HEK293 (cell line): ENCODE results near the gene NOL4L.
A peak's percentile ranks its signal among the peaks of the same experiment; 100 is the strongest.

Source experiments
- CTCF ChIA-PET: fragments of 350-600 bp; formaldehyde crosslinking; extraction: SDS; loops from one replicate; lab custom pipeline; 2021; ENCODE audit warnings: antibody characterized with exemption; lab: Yijun Ruan, JAX
- POLR2A ChIA-PET: fragments of 300-600 bp; formaldehyde crosslinking; extraction: SDS; loops from one replicate; lab custom pipeline; 2020; ENCODE audit warnings: antibody characterized with exemption, inconsistent platforms; lab: Yijun Ruan, JAX
- H3K27ac ChIP-seq: fragments of 200-500 bp; sonication (Bioruptor generic); 2 replicates; pipeline ENCODE4 v1.5.1; 2014; ENCODE audit warnings: low read depth, low read length, control low read depth, inconsistent platforms; ENCODE audit errors: extremely low read depth
- H3K36me3 ChIP-seq, 2 experiments: fragments of 200-500 bp in 1 of 2; sonication (Bioruptor generic) in 1 of 2; 1 replicate in 1 of 2; 2 replicates in 1 of 2; pipeline ENCODE4 v1.5.1; 2014 to 2017; ENCODE audit warnings: inconsistent platforms in 2 of 2, low read length in 2 of 2; ENCODE audit not compliant: control insufficient read depth in 2 of 2, insufficient read depth in 1 of 2
- H3K4me1 ChIP-seq: fragments of 200-500 bp; sonication (Bioruptor generic); 2 replicates; pipeline ENCODE4 v1.5.1; 2014; ENCODE audit warnings: mild to moderate bottlenecking, low read length, inconsistent platforms; ENCODE audit not compliant: control insufficient read depth, insufficient read depth
- H3K4me3 ChIP-seq: 2 replicates; pipeline ENCODE4 v1.5.1; 2011; ENCODE audit warnings: low read depth, mild to moderate bottlenecking, control low read depth, low read length, moderate library complexity
- H3K9me3 ChIP-seq: fragments of 200-500 bp; sonication (Bioruptor generic); 2 replicates; pipeline ENCODE4 v1.5.1; 2014; ENCODE audit warnings: low read depth, low read length, inconsistent platforms; ENCODE audit not compliant: control insufficient read depth, insufficient read depth
- EGR2 ChIP-seq: fragments of 450-650 bp; formaldehyde crosslinking; IDR thresholded peaks from 2 replicates; pipeline ENCODE4 v1.5.1; 2016; ENCODE audit warnings: low read depth, missing biosample characterization, missing genetic modification characterization
- GLI4 ChIP-seq: fragments of 450-650 bp; formaldehyde crosslinking; IDR thresholded peaks from 2 replicates; pipeline ENCODE4 v1.5.1; 2016; ENCODE audit warnings: missing biosample characterization, missing genetic modification characterization
- HOXA7 ChIP-seq: sonication (generic); formaldehyde crosslinking; IDR thresholded peaks from 2 replicates; pipeline ENCODE4 v1.8.1; 2022; ENCODE audit warnings: missing genetic modification reagents, borderline replicate concordance
- MEIS1 ChIP-seq: sonication (generic); formaldehyde crosslinking; IDR thresholded peaks from 2 replicates; pipeline ENCODE4 v1.8.1; 2022; ENCODE audit warnings: missing genetic modification reagents, mild to moderate bottlenecking, borderline replicate concordance
- OSR2 ChIP-seq: fragments of 450-650 bp; formaldehyde crosslinking; IDR thresholded peaks from 2 replicates; pipeline ENCODE4 v1.5.1; 2016; ENCODE audit warnings: missing biosample characterization, missing genetic modification characterization
- SCRT1 ChIP-seq: fragments of 450-650 bp; formaldehyde crosslinking; IDR thresholded peaks from 2 replicates; pipeline ENCODE4 v1.5.1; 2016; ENCODE audit warnings: missing biosample characterization, missing genetic modification characterization, borderline replicate concordance
- ZNF146 ChIP-seq: fragments of 450-650 bp; formaldehyde crosslinking; IDR thresholded peaks from 2 replicates; pipeline ENCODE4 v1.5.1; 2016; ENCODE audit warnings: missing biosample characterization, missing genetic modification characterization
- ZNF16 ChIP-seq: fragments of 450-650 bp; formaldehyde crosslinking; IDR thresholded peaks from 2 replicates; pipeline ENCODE4 v1.5.1; 2016; ENCODE audit warnings: low read depth, missing biosample characterization, missing genetic modification characterization
- ZNF19 ChIP-seq: fragments of 450-650 bp; formaldehyde crosslinking; IDR thresholded peaks from 2 replicates; pipeline ENCODE4; 2016; ENCODE audit warnings: missing biosample characterization, missing genetic modification characterization, low read depth
- ZNF211 ChIP-seq: fragments of 450-650 bp; formaldehyde crosslinking; IDR thresholded peaks from 2 replicates; pipeline ENCODE4 v1.5.1; 2016; ENCODE audit warnings: low read depth, missing biosample characterization, missing genetic modification characterization
- ZNF280C ChIP-seq: fragments of 450-650 bp; formaldehyde crosslinking; IDR thresholded peaks from 2 replicates; pipeline ENCODE4 v1.5.1; 2016; ENCODE audit warnings: missing biosample characterization, missing genetic modification characterization
- ZNF311 ChIP-seq: fragments of 450-650 bp; formaldehyde crosslinking; IDR thresholded peaks from 2 replicates; pipeline ENCODE4 v1.5.1; 2017; ENCODE audit warnings: missing biosample characterization, missing genetic modification characterization, borderline replicate concordance
- ZNF324 ChIP-seq: fragments of 450-650 bp; formaldehyde crosslinking; IDR thresholded peaks from 2 replicates; pipeline ENCODE4 v1.5.1; 2016; ENCODE audit warnings: missing biosample characterization, missing genetic modification characterization
- ZNF354C ChIP-seq: fragments of 450-650 bp; formaldehyde crosslinking; IDR thresholded peaks from 2 replicates; pipeline ENCODE4 v1.5.1; 2016; ENCODE audit warnings: missing biosample characterization, missing genetic modification characterization, low read depth, borderline replicate concordance
- ZNF521 ChIP-seq: fragments of 450-650 bp; formaldehyde crosslinking; IDR thresholded peaks from 2 replicates; pipeline ENCODE4 v1.5.1; 2017; ENCODE audit warnings: missing biosample characterization, mild to moderate bottlenecking, missing genetic modification characterization
- ZNF558 ChIP-seq: fragments of 450-650 bp; formaldehyde crosslinking; IDR thresholded peaks from 2 replicates; pipeline ENCODE4 v1.5.1; 2016; ENCODE audit warnings: missing biosample characterization, missing genetic modification characterization
- ZNF596 ChIP-seq: fragments of 450-650 bp; IDR thresholded peaks from 2 replicates; pipeline ENCODE4 v1.5.0; 2018; ENCODE audit warnings: missing biosample characterization, mild to moderate bottlenecking, missing genetic modification characterization, moderate library complexity
- ZNF624 ChIP-seq: fragments of 450-650 bp; formaldehyde crosslinking; IDR thresholded peaks from 2 replicates; pipeline ENCODE4 v1.5.1; 2017; ENCODE audit warnings: missing biosample characterization, missing genetic modification characterization
- ZNF629 ChIP-seq: fragments of 450-650 bp; formaldehyde crosslinking; IDR thresholded peaks from 2 replicates; pipeline ENCODE4 v1.5.1; 2017; ENCODE audit warnings: missing biosample characterization, missing genetic modification characterization
- ZNF747 ChIP-seq: fragments of 450-650 bp; formaldehyde crosslinking; IDR thresholded peaks from 2 replicates; pipeline ENCODE4 v1.5.1; 2016; ENCODE audit warnings: missing biosample characterization, missing genetic modification characterization
- ZNF768 ChIP-seq: fragments of 450-650 bp; formaldehyde crosslinking; IDR thresholded peaks from 2 replicates; pipeline ENCODE4 v1.5.1; 2018; ENCODE audit warnings: missing biosample characterization, mild to moderate bottlenecking, missing genetic modification characterization
- ZSCAN30 ChIP-seq: fragments of 450-650 bp; IDR thresholded peaks from 2 replicates; pipeline ENCODE4 v1.5.1; 2018; ENCODE audit warnings: missing biosample characterization, mild to moderate bottlenecking, missing genetic modification characterization, moderate library complexity
- TF ChIP-seq, protein P1 (sequence below): fragments of 450-650 bp; formaldehyde crosslinking; optimal IDR thresholded peaks from 2 replicates; pipeline ENCODE3; 2016; ENCODE audit warnings: missing biosample characterization, mild to moderate bottlenecking, missing genetic modification characterization

The NOL4L gene

GRCh38 chr20:32460683-32461320 lies 124.3 kb downstream of the NOL4L start:
- TF ChIP-seq ZNF629 (no peak), ZNF280C (tag by site-specific recombination) (no peak), GLI4 (no peak), ZNF354C (tag by site-specific recombination) (no peak), HOXA7 (CRISPR knock-in tag) (no peak), ZNF747 (tag by site-specific recombination) (no peak), ZNF16 (tag by site-specific recombination) (no peak), ZNF324 (tag by site-specific recombination) (no peak), ZNF624 (tag by site-specific recombination) (no peak), SCRT1 (tag by site-specific recombination) (no peak), ZNF768 (tag by site-specific recombination) (no peak), ZNF19 (no peak), ZNF521 (tag by site-specific recombination) (no peak), ZNF311 (tag by site-specific recombination) (no peak), OSR2 (tag by site-specific recombination) (no peak)
- TF ChIP-seq, protein P1, sequence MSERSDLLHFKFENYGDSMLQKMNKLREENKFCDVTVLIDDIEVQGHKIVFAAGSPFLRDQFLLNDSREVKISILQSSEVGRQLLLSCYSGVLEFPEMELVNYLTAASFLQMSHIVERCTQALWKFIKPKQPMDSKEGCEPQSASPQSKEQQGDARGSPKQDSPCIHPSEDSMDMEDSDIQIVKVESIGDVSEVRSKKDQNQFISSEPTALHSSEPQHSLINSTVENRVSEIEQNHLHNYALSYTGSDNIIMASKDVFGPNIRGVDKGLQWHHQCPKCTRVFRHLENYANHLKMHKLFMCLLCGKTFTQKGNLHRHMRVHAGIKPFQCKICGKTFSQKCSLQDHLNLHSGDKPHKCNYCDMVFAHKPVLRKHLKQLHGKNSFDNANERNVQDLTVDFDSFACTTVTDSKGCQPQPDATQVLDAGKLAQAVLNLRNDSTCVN (tag by site-specific recombination) = no peak
- peaks cover 0 to 4% of the 10 kb centered on the region in 2 experiments; a peak in 1 of 3 replicates for H3K36me3 ChIP-seq
- H3K4me3 ChIP-seq = no peak overlapping the region
- ChIA-PET POLR2A (no interaction called here), CTCF (no interaction called here)
- no peak overlapping the region for H3K27ac ChIP-seq
- H3K9me3 ChIP-seq = no peaks in the 10 kb centered on the region
- H3K4me1 ChIP-seq = no peaks in the 10 kb centered on the region; the same call in 1 of the 2 replicates

- H3K36me3 ChIP-seq = peaks cover 0 to 2% of the 10 kb centered on the region in 2 experiments; a peak in 1 of 3 replicates
- ChIA-PET POLR2A (no interaction called here), CTCF (no interaction called here)
- no peak overlapping the region for H3K4me3 ChIP-seq
- no peaks in the 10 kb centered on the region for H3K9me3 ChIP-seq
- TF ChIP-seq ZNF211 (tag by site-specific recombination) (no peak), MEIS1 (CRISPR knock-in tag) (no peak), ZNF16 (tag by site-specific recombination) (no peak), ZSCAN30 (tag by site-specific recombination) (no peak), ZNF558 (tag by site-specific recombination) (no peak), ZNF596 (tag by site-specific recombination) (no peak), EGR2 (peak; percentile 56), ZNF146 (tag by site-specific recombination) (no peak)
- no peak overlapping the region for H3K27ac ChIP-seq
- no peaks in the 10 kb centered on the region; the same call in 1 of the 2 replicates for H3K4me1 ChIP-seq
These were observed 124.9 kb downstream of the NOL4L start for GRCh38 chr20:32460231-32460630.
